Skeletal muscle satellite cell (primary cell): Measurements from ENCODE around the gene PIM3. TPM values are rescaled to one million over a fixed set of nuclear protein-coding genes. Genes with fewer than 3 reads are reported as not detected.

Experiments
- H3K27me3 ChIP-seq: 2 replicates; pipeline ENCODE4 v1.7.0; 2013; ENCODE audit warnings: low read length; ENCODE audit not compliant: control insufficient read depth, insufficient read depth
- H3K36me3 ChIP-seq: 2 replicates; pipeline ENCODE4 v1.7.0; 2013; ENCODE audit warnings: mild to moderate bottlenecking, control low read depth, low read length; ENCODE audit not compliant: insufficient read depth
- H3K4me1 ChIP-seq: 2 replicates; pipeline ENCODE4 v1.7.0; 2013; ENCODE audit warnings: low read length; ENCODE audit not compliant: control insufficient read depth, insufficient read depth
- H3K4me2 ChIP-seq: 2 replicates; pipeline ENCODE4 v1.7.0; 2013; ENCODE audit warnings: mild to moderate bottlenecking, low read length
- H3K4me3 ChIP-seq: 2 replicates; pipeline ENCODE4 v1.7.0; 2013; ENCODE audit warnings: low read length
- H3K9ac ChIP-seq: 2 replicates; pipeline ENCODE4 v1.7.0; 2013; ENCODE audit warnings: mild to moderate bottlenecking, low read depth, low read length, moderate library complexity
- H3K9me3 ChIP-seq: replicated peaks from 2 replicates; pipeline ENCODE4 v1.7.0; 2013; ENCODE audit warnings: mild to moderate bottlenecking, control low read depth, low read length
- total RNA-seq: library from RNA; depleted of rRNA; stranded (reverse); fragments of >200 nt; gene quantifications from 2 replicates; pipeline ENCODE4 v1.2.3, GENCODE V29; 2012; rRNA removed

PIM3 gene
- total RNA-seq: 18.3 and 25.6 TPM in 2 replicates

DNA sequence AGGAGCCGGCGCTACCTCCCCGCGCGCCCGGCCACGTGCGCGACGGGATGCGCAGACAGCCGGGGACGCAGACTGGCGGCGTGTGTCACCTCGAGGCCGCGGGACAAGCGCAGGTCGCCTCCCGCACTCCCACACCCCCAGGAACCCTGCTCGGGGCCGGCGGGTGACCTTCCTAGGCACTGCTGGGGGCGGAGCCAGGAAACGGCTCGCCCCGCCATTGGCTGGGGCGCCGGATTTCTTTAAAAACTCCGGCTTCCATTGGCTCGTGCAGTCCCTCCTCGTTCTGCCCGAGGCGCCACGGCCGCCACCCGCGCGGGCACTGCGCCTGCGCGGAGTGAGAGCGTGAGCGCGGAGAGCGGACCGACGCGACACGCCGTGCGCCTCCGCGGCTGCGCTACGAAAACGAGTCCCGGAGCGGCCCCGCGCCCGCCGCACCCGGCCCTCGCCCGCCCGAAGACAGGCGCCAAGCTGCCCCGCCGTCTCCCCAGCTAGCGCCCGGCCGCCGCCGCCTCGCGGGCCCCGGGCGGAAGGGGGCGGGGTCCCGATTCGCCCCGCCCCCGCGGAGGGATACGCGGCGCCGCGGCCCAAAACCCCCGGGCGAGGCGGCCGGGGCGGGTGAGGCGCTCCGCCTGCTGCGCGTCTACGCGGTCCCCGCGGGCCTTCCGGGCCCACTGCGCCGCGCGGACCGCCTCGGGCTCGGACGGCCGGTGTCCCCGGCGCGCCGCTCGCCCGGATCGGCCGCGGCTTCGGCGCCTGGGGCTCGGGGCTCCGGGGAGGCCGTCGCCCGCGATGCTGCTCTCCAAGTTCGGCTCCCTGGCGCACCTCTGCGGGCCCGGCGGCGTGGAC is at the start of gene PIM3:
PIM3 (plus strand) TSS at position 614 of the 846 bp plus-strand sequence; CDS start at position 790, 176 bp downstream.
- peaks cover 24% of the 10 kb centered on the region for H3K36me3 ChIP-seq
- H3K4me2 ChIP-seq: peak within 1 kb of the TSS; percentile 96
- no peaks in the 10 kb centered on the region for H3K9me3 ChIP-seq
- H3K9ac ChIP-seq: peak within 1 kb of the TSS; percentile 94
- peaks cover 23% of the 10 kb centered on the region for H3K4me1 ChIP-seq
- peak within 1 kb of the TSS; percentile 78 for H3K4me3 ChIP-seq
- H3K27me3 ChIP-seq: no peaks in the 10 kb centered on the region

DNA sequence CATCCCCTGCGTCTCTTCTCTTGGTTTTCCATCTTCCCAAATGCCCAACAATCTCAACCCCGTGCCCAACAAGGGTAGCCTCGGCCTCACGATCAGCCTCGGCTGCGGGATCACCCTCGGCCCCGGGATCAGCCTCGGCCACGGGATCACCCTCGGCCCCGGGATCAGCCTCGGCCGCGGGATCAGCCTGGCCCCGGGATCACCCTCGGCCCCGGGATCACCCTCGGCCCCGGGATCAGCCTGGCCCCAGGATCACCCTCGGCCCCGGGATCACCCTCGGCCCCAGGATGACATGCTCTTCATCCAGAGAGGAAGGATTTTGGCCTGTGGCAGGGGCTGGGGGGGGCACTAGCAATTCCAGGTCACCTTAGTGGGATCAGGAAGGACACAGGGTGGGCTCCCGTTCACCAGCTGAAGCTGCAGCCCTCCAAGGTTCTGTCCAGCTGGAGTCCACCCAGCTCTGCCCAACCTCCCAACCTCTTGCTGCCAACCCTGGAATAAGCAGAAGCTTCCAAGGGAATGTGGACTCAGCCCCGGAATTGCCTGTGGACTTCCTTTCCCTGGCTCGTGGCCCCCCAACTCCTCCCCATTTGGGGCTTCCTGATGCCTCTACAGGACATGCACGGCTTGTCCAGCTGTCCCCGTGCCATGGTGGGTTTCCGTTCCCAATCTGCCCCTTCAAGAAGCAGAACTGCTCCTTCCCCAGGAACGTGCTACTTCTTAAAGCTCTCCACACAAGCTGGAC is 48.5 kb upstream of the PIM3 start:
- no peak overlapping the region for H3K4me2 ChIP-seq
- H3K36me3 ChIP-seq: peaks cover 11% of the 10 kb centered on the region
- peaks cover under 1% of the 10 kb centered on the region for H3K4me1 ChIP-seq
- H3K27me3 ChIP-seq: no peaks in the 10 kb centered on the region
- H3K9ac ChIP-seq: no peak overlapping the region
- H3K9me3 ChIP-seq: no peaks in the 10 kb centered on the region
- no peak overlapping the region for H3K4me3 ChIP-seq

DNA sequence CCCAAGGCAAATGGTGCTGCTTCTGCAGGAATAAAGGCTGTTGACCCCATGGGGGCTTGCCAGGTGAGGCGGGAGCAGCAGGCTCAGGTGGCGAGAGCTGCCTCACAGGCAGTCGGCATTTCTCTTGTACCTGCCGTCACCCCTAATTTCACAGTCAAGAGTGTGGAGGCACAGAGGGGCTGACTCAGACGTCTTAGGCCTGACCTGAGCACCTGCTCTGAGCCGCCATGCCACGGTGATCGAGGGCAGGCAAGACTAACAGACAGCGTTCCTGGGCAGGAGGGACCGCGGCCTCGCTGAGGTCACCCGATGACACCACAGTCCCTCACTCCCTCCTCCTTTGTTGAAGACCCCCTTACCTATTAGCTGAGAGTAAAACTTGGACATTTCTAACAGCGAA is 47.5 kb upstream of the PIM3 start:
- no peak overlapping the region for H3K4me3 ChIP-seq
- H3K36me3 ChIP-seq: peaks cover 11% of the 10 kb centered on the region
- H3K4me1 ChIP-seq: peaks cover 7% of the 10 kb centered on the region
- no peaks in the 10 kb centered on the region for H3K27me3 ChIP-seq
- H3K9ac ChIP-seq: no peak overlapping the region
- H3K9me3 ChIP-seq: no peaks in the 10 kb centered on the region
- no peak overlapping the region for H3K4me2 ChIP-seq

DNA sequence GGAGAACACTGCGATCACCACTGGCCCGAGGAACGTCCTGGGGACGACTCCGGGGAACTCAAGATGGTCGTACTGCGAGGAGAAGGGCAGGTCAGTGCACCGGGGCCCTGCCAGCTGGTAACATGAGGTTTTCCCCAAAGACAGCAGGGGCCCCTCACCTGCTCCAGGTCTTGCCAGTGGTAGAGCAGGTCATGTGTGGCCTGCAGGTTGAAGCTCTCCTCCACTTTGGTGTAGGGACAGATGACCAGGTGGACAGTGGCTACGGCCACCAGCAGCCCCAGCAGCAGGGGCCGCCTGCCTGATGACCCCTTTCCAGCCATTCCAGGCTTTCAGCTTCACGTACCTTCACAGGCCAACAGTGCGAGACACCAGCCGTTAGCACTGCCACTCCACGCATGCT is 47.1 kb upstream of the PIM3 start:
- Histone ChIP-seq H3K4me1 (peaks cover 7% of the 10 kb centered on the region), H3K4me2 (no peak overlapping the region), H3K27me3 (no peaks in the 10 kb centered on the region), H3K4me3 (no peak overlapping the region), H3K36me3 (peaks cover 11% of the 10 kb centered on the region), H3K9ac (no peak overlapping the region), H3K9me3 (no peaks in the 10 kb centered on the region)

DNA sequence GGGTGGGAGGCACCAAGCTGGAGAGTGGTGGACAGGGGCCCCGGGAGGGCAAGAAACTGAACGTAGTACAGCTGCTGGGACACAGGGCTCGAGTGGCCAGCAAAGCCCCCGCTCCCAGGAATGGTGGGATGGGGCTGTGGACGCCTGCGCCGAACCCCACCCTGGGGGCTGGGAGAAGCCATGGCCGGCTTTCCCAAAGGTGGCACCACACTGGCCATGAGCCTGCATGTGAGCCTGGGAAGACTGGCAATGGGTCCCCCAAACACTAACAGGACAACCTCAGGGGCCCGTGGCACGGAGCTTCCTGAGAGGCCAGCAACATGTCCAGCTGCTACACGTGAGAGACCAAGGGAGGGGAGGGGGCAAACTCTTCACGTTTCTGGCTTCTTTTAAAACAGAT is 46.3 kb upstream of the PIM3 start:
- Histone ChIP-seq H3K4me1 (peaks cover 12% of the 10 kb centered on the region), H3K36me3 (peaks cover 11% of the 10 kb centered on the region), H3K9me3 (no peaks in the 10 kb centered on the region), H3K27me3 (no peaks in the 10 kb centered on the region), H3K9ac (no peak overlapping the region), H3K4me3 (no peak overlapping the region), H3K4me2 (no peak overlapping the region)

DNA sequence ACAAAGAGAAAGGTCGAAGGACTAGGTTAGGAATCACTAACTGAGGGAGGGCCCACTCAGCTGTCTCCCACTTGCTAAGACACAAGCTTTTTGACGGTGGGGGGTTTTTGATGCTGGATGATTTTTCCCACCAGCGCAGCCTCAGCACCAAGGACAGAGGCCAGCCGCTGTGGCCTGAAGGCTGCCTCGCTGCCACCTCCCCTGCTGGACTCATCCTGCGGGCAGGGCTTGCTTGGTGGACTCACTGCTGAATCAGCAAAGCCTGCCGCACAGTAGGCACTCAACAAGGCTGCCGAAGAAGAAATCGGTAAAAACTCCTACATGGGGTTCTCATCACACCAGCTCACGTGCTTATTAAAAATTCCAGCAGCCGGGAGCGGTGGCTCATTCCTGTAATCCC is 45.0 kb upstream of the PIM3 start:
- H3K4me3 ChIP-seq: no peak overlapping the region
- H3K36me3 ChIP-seq: peaks cover 16% of the 10 kb centered on the region

DNA sequence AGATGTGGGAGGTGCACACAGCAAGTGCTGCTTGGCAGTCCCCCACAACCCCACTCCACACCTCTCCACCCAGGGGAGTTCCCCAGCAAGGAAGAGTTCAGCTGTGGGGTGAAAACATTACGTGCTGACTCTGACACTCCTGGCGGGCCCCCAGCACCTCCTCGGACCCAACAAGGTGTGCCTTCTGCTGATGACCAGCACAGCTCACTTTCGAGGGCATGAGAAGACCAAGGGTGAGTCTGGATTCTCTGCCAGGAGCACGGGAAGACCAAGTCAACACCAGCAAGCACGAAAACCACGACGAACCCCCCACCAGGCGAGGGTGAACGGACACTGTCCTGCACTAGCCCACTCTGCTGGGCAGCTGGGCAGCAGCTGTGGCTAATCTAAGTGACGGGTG is 43.7 kb upstream of the PIM3 start:
- peak overlapping the region; percentile 84 for H3K4me3 ChIP-seq
- H3K4me1 ChIP-seq: peaks cover 16% of the 10 kb centered on the region
- H3K36me3 ChIP-seq: peaks cover 18% of the 10 kb centered on the region
- H3K4me2 ChIP-seq: peak overlapping the region; percentile 90
- H3K27me3 ChIP-seq: no peaks in the 10 kb centered on the region
- H3K9ac ChIP-seq: no peak overlapping the region
- no peaks in the 10 kb centered on the region for H3K9me3 ChIP-seq

More for the DNA sequence above, 45.0 kb upstream of the PIM3 start:
- peaks cover 16% of the 10 kb centered on the region for H3K4me1 ChIP-seq
- no peaks in the 10 kb centered on the region for H3K27me3 ChIP-seq
- H3K4me2 ChIP-seq: no peak overlapping the region
- no peak overlapping the region for H3K9ac ChIP-seq
- no peaks in the 10 kb centered on the region for H3K9me3 ChIP-seq

DNA sequence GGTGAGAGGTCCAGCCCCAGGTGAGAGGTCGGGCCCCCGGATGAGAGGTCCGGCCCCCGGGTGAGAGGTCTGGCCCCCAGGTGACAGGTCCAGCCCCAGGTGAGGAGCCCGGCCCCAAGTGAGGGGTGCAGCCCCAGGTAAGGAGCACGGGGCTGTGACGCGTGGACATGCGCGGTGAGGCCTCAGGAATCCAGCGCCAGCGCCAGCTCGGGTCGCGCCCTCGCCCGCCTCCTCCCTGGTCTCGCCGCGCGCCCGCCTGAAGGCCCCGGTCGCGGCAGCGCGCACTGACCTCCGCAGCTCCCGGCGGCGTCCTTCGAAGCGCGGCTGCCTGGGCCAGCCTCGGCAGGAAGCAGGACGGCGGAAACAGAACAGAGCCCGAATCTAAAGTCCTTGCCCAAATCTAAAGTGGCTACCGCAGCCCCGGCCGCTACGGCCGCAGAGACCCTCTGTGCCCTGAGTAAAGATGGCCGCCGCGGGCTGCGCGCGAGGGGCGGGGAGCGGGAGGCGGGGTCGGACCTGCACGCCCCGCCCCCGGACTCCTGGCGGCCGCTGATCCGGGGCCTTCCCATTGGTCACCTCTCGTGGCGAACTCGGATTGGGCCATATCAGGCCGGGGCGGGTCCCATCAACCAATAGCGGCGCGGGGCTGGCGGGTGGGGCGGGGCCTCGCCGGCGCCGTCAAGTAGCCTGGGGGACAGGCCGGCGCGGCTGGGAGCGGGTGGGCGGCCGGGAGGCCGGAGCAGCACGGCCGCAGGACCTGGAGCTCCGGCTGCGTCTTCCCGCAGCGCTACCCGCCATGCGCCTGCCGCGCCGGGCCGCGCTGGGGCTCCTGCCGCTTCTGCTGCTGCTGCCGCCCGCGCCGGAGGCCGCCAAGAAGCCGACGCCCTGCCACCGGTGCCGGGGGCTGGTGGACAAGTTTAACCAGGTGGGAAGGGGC is 42.3 kb upstream of the PIM3 start, which contains the start of the genes ALG12 and CRELD2:
ALG12 (minus strand) TSS at position 465 of the 937 bp plus-strand sequence. CDS start 4,673 bp downstream, outside the sequence.
CRELD2 (plus strand) TSS at position 661 of the 937 bp plus-strand sequence; CDS start at position 797, 136 bp downstream.
- Histone ChIP-seq H3K27me3 (no peaks in the 10 kb centered on the region), H3K4me2 (peak within 1 kb of the TSS; percentile 98), H3K4me3 (peak within 1 kb of the TSS; percentile 84), H3K9ac (peak within 1 kb of the TSS; percentile 88), H3K9me3 (no peaks in the 10 kb centered on the region), H3K4me1 (peaks cover 16% of the 10 kb centered on the region), H3K36me3 (peaks cover 13% of the 10 kb centered on the region)

DNA sequence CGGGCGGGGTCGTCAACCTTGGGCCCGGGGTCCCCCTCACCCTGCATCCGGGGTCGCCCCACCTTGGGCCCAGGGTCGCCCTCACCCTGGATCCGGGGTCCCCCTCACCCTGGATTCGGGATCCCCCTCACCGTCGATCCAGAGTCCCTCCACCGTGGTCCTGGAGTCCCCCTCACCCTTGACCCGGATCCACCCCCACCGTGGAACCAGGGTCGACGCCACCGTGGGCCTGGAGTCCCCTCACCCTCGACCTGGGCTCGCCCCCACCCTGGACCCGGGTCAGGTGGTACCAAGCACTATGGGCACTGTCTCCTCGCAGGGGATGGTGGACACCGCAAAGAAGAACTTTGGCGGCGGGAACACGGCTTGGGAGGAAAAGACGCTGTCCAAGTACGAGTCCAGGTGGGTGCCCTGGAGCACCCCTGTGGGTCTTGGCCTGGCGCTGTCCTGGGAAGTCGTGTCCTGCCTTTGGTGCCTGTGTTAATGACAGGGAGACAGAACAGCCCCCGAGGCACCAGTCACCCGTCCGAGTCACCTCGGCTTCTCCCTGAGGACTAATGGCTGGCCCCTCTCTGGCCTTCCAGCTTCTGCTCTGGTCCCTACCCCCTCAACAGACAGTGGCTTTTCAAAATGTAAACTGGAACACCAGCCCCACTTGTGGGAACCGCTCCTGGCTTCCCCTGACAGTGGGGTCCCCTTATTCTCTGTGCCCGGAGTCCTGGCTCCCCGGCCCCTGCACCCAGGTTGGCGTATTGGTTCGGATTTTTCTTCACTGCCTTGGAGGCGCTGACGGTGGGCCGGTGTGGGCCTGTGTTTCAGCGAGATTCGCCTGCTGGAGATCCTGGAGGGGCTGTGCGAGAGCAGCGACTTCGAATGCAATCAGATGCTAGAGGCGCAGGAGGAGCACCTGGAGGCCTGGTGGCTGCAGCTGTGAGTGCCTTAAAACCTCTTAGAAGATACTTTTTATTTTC is 41.4 kb upstream of the PIM3 start:
- Histone ChIP-seq H3K9me3 (no peaks in the 10 kb centered on the region), H3K4me2 (peak overlapping the region; percentile 98), H3K9ac (peak overlapping the region; percentile 86), H3K36me3 (peaks cover 10% of the 10 kb centered on the region), H3K4me1 (peaks cover 16% of the 10 kb centered on the region), H3K27me3 (no peaks in the 10 kb centered on the region), H3K4me3 (peak overlapping the region; percentile 83)

DNA sequence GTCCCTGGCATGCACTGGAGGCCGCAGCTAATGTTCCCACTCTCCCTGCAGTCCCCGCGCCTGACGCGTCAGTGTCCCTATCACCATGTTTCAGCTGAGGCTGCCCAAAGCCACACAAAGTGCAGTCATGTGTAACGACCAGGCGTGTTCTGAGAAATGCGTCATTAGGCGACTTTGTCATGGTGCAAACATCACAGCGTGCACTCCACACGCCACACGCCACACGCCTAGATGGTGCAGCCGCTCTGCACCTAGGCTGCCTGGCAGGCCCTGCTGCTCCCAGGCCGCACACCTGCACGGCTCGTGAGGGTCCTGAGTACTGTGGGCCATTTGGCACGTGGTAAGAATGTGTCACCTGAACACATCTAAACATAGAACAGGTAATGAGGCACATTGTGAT is 39.7 kb upstream of the PIM3 start:
- H3K27me3 ChIP-seq: no peaks in the 10 kb centered on the region
- no peak overlapping the region for H3K4me3 ChIP-seq
- H3K36me3 ChIP-seq: peaks cover 17% of the 10 kb centered on the region
- peaks cover 16% of the 10 kb centered on the region for H3K4me1 ChIP-seq
- H3K9ac ChIP-seq: no peak overlapping the region
- H3K9me3 ChIP-seq: no peaks in the 10 kb centered on the region
- H3K4me2 ChIP-seq: no peak overlapping the region
